Liver (tissue), 3 donors: ENCODE results near the gene PLEKHA6.

ENCODE experiments used
- CTCF ChIP-seq: fragments of 150-350 bp; IDR thresholded peaks from 2 replicates; pipeline ENCODE4 v1.5.1; 2017; ENCODE audit warnings: improper control_type of control experiment, low read depth, low read length; ENCODE audit not compliant: missing input control
- RAD21 ChIP-seq, 2 donors: IDR thresholded peaks; 2 replicates each; pipeline ENCODE4 v1.6.1; 2016; ENCODE audit warnings: antibody characterized with exemption in 2 of 2, mild to moderate bottlenecking in 2 of 2
- TAF1 ChIP-seq: conservative IDR thresholded peaks from 2 replicates; pipeline ENCODE4 v1.6.1; 2016; ENCODE audit warnings: antibody characterized with exemption, mild to moderate bottlenecking
- donor health status: healthy.
- donor health status: healthy.

DNA sequence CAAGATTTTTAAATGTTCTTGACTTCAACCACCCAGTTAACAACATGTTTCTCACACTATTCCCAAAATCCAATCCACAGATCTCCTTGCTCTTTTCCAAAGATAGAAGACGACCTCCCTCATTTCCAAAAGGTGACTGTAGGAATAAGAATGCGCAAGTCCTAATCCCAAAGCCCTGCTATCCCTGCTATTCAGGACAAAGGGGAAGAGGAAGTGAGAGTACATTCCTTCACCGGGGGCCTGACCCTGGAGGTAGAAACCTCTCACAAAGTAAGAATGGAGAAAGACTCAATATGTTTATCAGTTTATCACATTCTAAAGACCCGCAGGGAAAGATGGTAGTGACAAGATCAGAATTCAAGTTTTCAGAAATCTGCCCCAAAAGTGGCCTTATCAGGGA lies 55.7 kb downstream of the PLEKHA6 start:
- TF ChIP-seq CTCF: no peak
- TF ChIP-seq TAF1: no peak
- no peak for TF ChIP-seq RAD21 (IDR thresholded peaks at IDR 0.05)
